GM12891 (cell line): ENCODE results near the gene SH2D4B.

Source experiments
- POLR2AphosphoS5 ChIP-seq: IDR thresholded peaks from 2 replicates; pipeline ENCODE4 v1.6.1; 2011; ENCODE audit warnings: low read depth, low read length, control low read depth
- TAF1 ChIP-seq: IDR thresholded peaks from 2 replicates; pipeline ENCODE4 v1.6.1; 2011; ENCODE audit warnings: low read depth, low read length, control low read depth

DNA sequence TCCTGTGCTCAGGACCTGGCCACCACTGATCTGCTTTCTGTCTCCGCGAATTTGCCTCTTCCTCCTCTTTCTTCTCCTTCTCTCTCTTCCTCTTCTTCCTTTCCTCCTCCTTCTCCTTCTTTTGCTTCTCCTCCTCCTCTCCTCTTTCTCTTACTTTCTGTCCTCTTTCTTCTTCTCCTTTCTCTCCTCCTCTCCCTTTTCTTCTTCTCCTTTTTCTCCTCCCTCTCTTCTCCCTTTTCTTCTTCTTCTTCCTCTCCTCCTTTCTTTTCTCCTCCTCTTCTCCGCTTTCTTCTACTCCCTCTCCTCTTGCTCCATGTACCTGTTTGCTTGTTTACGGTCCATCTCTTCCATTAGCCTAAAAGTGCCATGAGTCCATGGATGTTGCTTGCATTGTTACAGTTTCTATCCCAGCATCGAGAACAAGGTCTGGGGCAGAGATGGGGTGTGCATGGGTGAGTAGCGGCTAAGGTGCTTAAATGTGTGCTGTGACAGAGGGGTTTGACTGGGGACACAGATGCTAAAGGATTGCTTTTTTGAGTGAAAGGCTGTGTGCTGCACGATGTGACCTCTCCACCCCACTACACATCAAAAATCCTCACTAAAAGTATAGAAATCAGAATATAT lies 7.7 kb downstream of the SH2D4B start:
- TF ChIP-seq POLR2AphosphoS5 (no peak), TAF1 (no peak)
